Cardiac muscle cell (in vitro differentiated cells and primary cell): Measurements from ENCODE around the gene PSEN2. TPM values are rescaled to one million over a fixed set of nuclear protein-coding genes. Genes with fewer than 3 reads are reported as not detected.

ENCODE experiments used
- DNase-seq, 2 donors: peaks; one replicate each; pipeline versions ENCODE4 v3.0.0 to v3.0.0-alpha.2; 2010 to 2017; ENCODE audit warnings: low read depth in 1 of 2, low spot score in 1 of 2
- H3K27ac ChIP-seq: fragments of 200-600 bp; sonication (generic); 2 replicates; pipeline ENCODE4 v1.5.1; 2016
- H3K27me3 ChIP-seq: fragments of 200-600 bp; sonication (generic); 2 replicates; pipeline ENCODE4 v1.6.0; 2016; ENCODE audit warnings: control low read depth
- H3K36me3 ChIP-seq: fragments of 200-600 bp; sonication (generic); 2 replicates; pipeline ENCODE4 v1.5.1; 2016; ENCODE audit warnings: control low read depth
- H3K4me1 ChIP-seq: fragments of 200-600 bp; sonication (generic); 2 replicates; pipeline ENCODE4 v1.8.1; 2017; ENCODE audit warnings: low read depth, mild to moderate bottlenecking, mixed run types
- H3K4me3 ChIP-seq: fragments of 200-600 bp; sonication (generic); 2 replicates; pipeline ENCODE4 v1.5.1; 2016; ENCODE audit warnings: mild to moderate bottlenecking
- H3K9me3 ChIP-seq: fragments of 200-600 bp; sonication (generic); 2 replicates; pipeline ENCODE4 v1.5.1; 2017; ENCODE audit warnings: low read depth, mild to moderate bottlenecking, control low read depth
- CTCF ChIP-seq: IDR thresholded peaks from 2 replicates; pipeline ENCODE4 v1.5.1; 2012; ENCODE audit warnings: low read depth, mild to moderate bottlenecking, low read length
- polyA plus RNA-seq: library from polyadenylated mRNA; unstranded; fragments of >200 nt; fragmentation: Nextera tagmentation; extraction: Ambion mirVana; gene quantifications from 2 replicates; pipeline ENCODE4 v1.2.1, GENCODE V29; 2016
- total RNA-seq: library from RNA; depleted of rRNA; stranded (reverse); fragments of >200 nt; gene quantifications from 2 replicates; pipeline ENCODE4 v1.2.3, GENCODE V29; 2016

Gene PSEN2
- total RNA-seq, result 34.8 and 41.3 TPM in 2 replicates
- 16.4 and 31.1 TPM in 2 replicates for polyA plus RNA-seq

- peak within 1 kb of the TSS; percentile 41 for H3K27ac ChIP-seq
Measured at GRCh38 chr1:226870401-226871279, at the start of gene PSEN2. PSEN2 (plus strand) TSS chr1:226870616; CDS start chr1:226881908, 11,292 bp downstream.

GRCh38 chr1:226820941-226821718, 49.3 kb upstream of the PSEN2 start:
- no peak overlapping the region for H3K27ac ChIP-seq
- H3K36me3 ChIP-seq, result no peaks in the 10 kb centered on the region
- TF ChIP-seq CTCF, result no peak
- H3K9me3 ChIP-seq, result no peaks in the 10 kb centered on the region
- no peak overlapping the region for H3K4me3 ChIP-seq
- no peaks in the 10 kb centered on the region for H3K27me3 ChIP-seq
- H3K4me1 ChIP-seq, result peaks cover 7% of the 10 kb centered on the region
- peak in 1 of 2 donors; percentile 93 for DNase-seq

More at GRCh38 chr1:226870401-226871279, at the start of gene PSEN2:
- Histone ChIP-seq H3K9me3 (no peaks in the 10 kb centered on the region), H3K4me1 (peaks cover 14% of the 10 kb centered on the region), H3K27me3 (no peaks in the 10 kb centered on the region), H3K36me3 (no peaks in the 10 kb centered on the region), H3K4me3 (peak within 1 kb of the TSS; percentile 82)
- peak; percentile 19 for TF ChIP-seq CTCF
- DNase-seq, result peak; percentile 63 to 77

GRCh38 chr1:226821719-226822085, 48.7 kb upstream of the PSEN2 start:
- H3K4me1 ChIP-seq, result peaks cover 7% of the 10 kb centered on the region
- H3K27me3 ChIP-seq, result no peaks in the 10 kb centered on the region
- H3K4me3 ChIP-seq, result no peak overlapping the region
- TF ChIP-seq CTCF, result no peak
- DNase-seq, result peak in 1 of 2 donors; percentile 41
- H3K27ac ChIP-seq, result no peak overlapping the region
- no peaks in the 10 kb centered on the region for H3K36me3 ChIP-seq
- H3K9me3 ChIP-seq, result no peaks in the 10 kb centered on the region

- Histone ChIP-seq H3K27me3 (no peaks in the 10 kb centered on the region), H3K9me3 (no peaks in the 10 kb centered on the region), H3K4me1 (peaks cover 12% of the 10 kb centered on the region), H3K27ac (no peak overlapping the region), H3K36me3 (no peaks in the 10 kb centered on the region), H3K4me3 (no peak overlapping the region)
- no peak for TF ChIP-seq CTCF
- DNase-seq, result no peak
Measured at GRCh38 chr1:226823643-226824042, 46.8 kb upstream of the PSEN2 start.

GRCh38 chr1:226825037-226825745, 45.2 kb upstream of the PSEN2 start:
- Histone ChIP-seq H3K27me3 (no peaks in the 10 kb centered on the region), H3K27ac (no peak overlapping the region), H3K9me3 (no peaks in the 10 kb centered on the region), H3K4me1 (peaks cover 12% of the 10 kb centered on the region), H3K36me3 (no peaks in the 10 kb centered on the region), H3K4me3 (no peak overlapping the region)
- no peak for DNase-seq
- TF ChIP-seq CTCF, result no peak
